ENCODE measurements around the gene PREX1.
"Not testable (repeated sequence)": the region's sequence is repeated elsewhere in the genome, so short reads cannot be mapped to it uniquely, and the experiment has no call there.

Gene PREX1

GRCh38 chr20:48846516-48847492 is 19.0 kb upstream of the PREX1 start:
- Histone ChIP-seq H3K27me3 (ENCODE audit: control insufficient read depth, insufficient read depth, low read length) (no peaks in the 10 kb centered on the region), H3K9ac (ENCODE audit: low read length) (no peak overlapping the region), H3K36me3 (ENCODE audit: control insufficient read depth, insufficient read depth, low read length) (no peaks in the 10 kb centered on the region), H3K4me1 (ENCODE audit: control insufficient read depth, insufficient read depth, low read length) (peaks cover 6% of the 10 kb centered on the region), H3K9me3 (ENCODE audit: control insufficient read depth, insufficient read depth, low read depth, low read length) (no peaks in the 10 kb centered on the region), H3K27ac (ENCODE audit: low read depth, low read length) (no peak overlapping the region), H3K4me3 (ENCODE audit: low read depth, low read length) (peak overlapping the region; percentile 2; the same call in 1 of the 2 replicates)

GRCh38 chr20:48845721-48846306 is 18.0 kb upstream of the PREX1 start:
- H3K4me3 ChIP-seq (ENCODE audit: low read depth, low read length) = no peak overlapping the region
- H3K4me1 ChIP-seq (ENCODE audit: control insufficient read depth, insufficient read depth, low read length) = peaks cover 6% of the 10 kb centered on the region
- no peaks in the 10 kb centered on the region for H3K27me3 ChIP-seq (ENCODE audit: control insufficient read depth, insufficient read depth, low read length)
- no peak overlapping the region for H3K27ac ChIP-seq (ENCODE audit: low read depth, low read length)
- no peaks in the 10 kb centered on the region for H3K9me3 ChIP-seq (ENCODE audit: control insufficient read depth, insufficient read depth, low read depth, low read length)
- no peaks in the 10 kb centered on the region for H3K36me3 ChIP-seq (ENCODE audit: control insufficient read depth, insufficient read depth, low read length)
- no peak overlapping the region for H3K9ac ChIP-seq (ENCODE audit: low read length)

- Histone ChIP-seq H3K9ac (ENCODE audit: low read length) (no peak overlapping the region), H3K4me3 (ENCODE audit: low read depth, low read length) (no peak overlapping the region), H3K9me3 (ENCODE audit: control insufficient read depth, insufficient read depth, low read depth, low read length) (no peaks in the 10 kb centered on the region), H3K4me1 (ENCODE audit: control insufficient read depth, insufficient read depth, low read length) (peaks cover 6% of the 10 kb centered on the region), H3K36me3 (ENCODE audit: control insufficient read depth, insufficient read depth, low read length) (no peaks in the 10 kb centered on the region), H3K27ac (ENCODE audit: low read depth, low read length) (no peak overlapping the region), H3K27me3 (ENCODE audit: control insufficient read depth, insufficient read depth, low read length) (no peaks in the 10 kb centered on the region)
These were observed 17.2 kb upstream of the PREX1 start for GRCh38 chr20:48844996-48845395.

GRCh38 chr20:48843896-48844295 is 16.1 kb upstream of the PREX1 start:
- not testable (repeated sequence) for H3K27ac ChIP-seq (ENCODE audit: low read depth, low read length); H3K4me3 ChIP-seq (ENCODE audit: low read depth, low read length); H3K9ac ChIP-seq (ENCODE audit: low read length); H3K9me3 ChIP-seq (ENCODE audit: control insufficient read depth, insufficient read depth, low read depth, low read length); H3K27me3 ChIP-seq (ENCODE audit: control insufficient read depth, insufficient read depth, low read length); H3K36me3 ChIP-seq (ENCODE audit: control insufficient read depth, insufficient read depth, low read length); H3K4me1 ChIP-seq (ENCODE audit: control insufficient read depth, insufficient read depth, low read length)

- Histone ChIP-seq H3K36me3 (ENCODE audit: control insufficient read depth, insufficient read depth, low read length) (no peaks in the 10 kb centered on the region), H3K27me3 (ENCODE audit: control insufficient read depth, insufficient read depth, low read length) (no peaks in the 10 kb centered on the region), H3K9ac (ENCODE audit: low read length) (no peak overlapping the region), H3K27ac (ENCODE audit: low read depth, low read length) (no peak overlapping the region), H3K9me3 (ENCODE audit: control insufficient read depth, insufficient read depth, low read depth, low read length) (no peaks in the 10 kb centered on the region), H3K4me1 (ENCODE audit: control insufficient read depth, insufficient read depth, low read length) (peaks cover 6% of the 10 kb centered on the region), H3K4me3 (ENCODE audit: low read depth, low read length) (no peak overlapping the region)
These were observed 15.4 kb upstream of the PREX1 start for GRCh38 chr20:48843057-48843806.

GRCh38 chr20:48841875-48842529 is 14.2 kb upstream of the PREX1 start:
- no peak overlapping the region for H3K4me3 ChIP-seq (ENCODE audit: low read depth, low read length)
- no peaks in the 10 kb centered on the region for H3K27me3 ChIP-seq (ENCODE audit: control insufficient read depth, insufficient read depth, low read length)
- no peak overlapping the region for H3K27ac ChIP-seq (ENCODE audit: low read depth, low read length)
- H3K9ac ChIP-seq (ENCODE audit: low read length) = no peak overlapping the region
- H3K9me3 ChIP-seq (ENCODE audit: control insufficient read depth, insufficient read depth, low read depth, low read length) = no peaks in the 10 kb centered on the region
- peaks cover 5% of the 10 kb centered on the region for H3K4me1 ChIP-seq (ENCODE audit: control insufficient read depth, insufficient read depth, low read length)
- no peaks in the 10 kb centered on the region for H3K36me3 ChIP-seq (ENCODE audit: control insufficient read depth, insufficient read depth, low read length)

GRCh38 chr20:48841196-48841874 is 13.5 kb upstream of the PREX1 start:
- no peaks in the 10 kb centered on the region for H3K36me3 ChIP-seq (ENCODE audit: control insufficient read depth, insufficient read depth, low read length)
- no peaks in the 10 kb centered on the region for H3K27me3 ChIP-seq (ENCODE audit: control insufficient read depth, insufficient read depth, low read length)
- no peak overlapping the region for H3K27ac ChIP-seq (ENCODE audit: low read depth, low read length)
- H3K4me3 ChIP-seq (ENCODE audit: low read depth, low read length) = no peak overlapping the region
- H3K4me1 ChIP-seq (ENCODE audit: control insufficient read depth, insufficient read depth, low read length) = no peaks in the 10 kb centered on the region; the same call in 1 of the 2 replicates
- H3K9ac ChIP-seq (ENCODE audit: low read length) = no peak overlapping the region
- no peaks in the 10 kb centered on the region for H3K9me3 ChIP-seq (ENCODE audit: control insufficient read depth, insufficient read depth, low read depth, low read length)

- Histone ChIP-seq H3K27ac (ENCODE audit: low read depth, low read length) (no peak overlapping the region), H3K9ac (ENCODE audit: low read length) (no peak overlapping the region), H3K27me3 (ENCODE audit: control insufficient read depth, insufficient read depth, low read length) (no peaks in the 10 kb centered on the region)
These were observed 11.5 kb upstream of the PREX1 start for GRCh38 chr20:48839154-48839917.

GRCh38 chr20:48837014-48837413 is 9.2 kb upstream of the PREX1 start:
- Histone ChIP-seq H3K9me3 (ENCODE audit: control insufficient read depth, insufficient read depth, low read depth, low read length) (no peaks in the 10 kb centered on the region), H3K4me3 (ENCODE audit: low read depth, low read length) (no peak overlapping the region), H3K27me3 (ENCODE audit: control insufficient read depth, insufficient read depth, low read length) (no peaks in the 10 kb centered on the region), H3K27ac (ENCODE audit: low read depth, low read length) (no peak overlapping the region), H3K36me3 (ENCODE audit: control insufficient read depth, insufficient read depth, low read length) (no peaks in the 10 kb centered on the region), H3K9ac (ENCODE audit: low read length) (no peak overlapping the region), H3K4me1 (ENCODE audit: control insufficient read depth, insufficient read depth, low read length) (no peaks in the 10 kb centered on the region)

More at GRCh38 chr20:48839154-48839917, 11.5 kb upstream of the PREX1 start:
- no peaks in the 10 kb centered on the region for H3K9me3 ChIP-seq (ENCODE audit: control insufficient read depth, insufficient read depth, low read depth, low read length)
- no peak overlapping the region for H3K4me3 ChIP-seq (ENCODE audit: low read depth, low read length)
- H3K36me3 ChIP-seq (ENCODE audit: control insufficient read depth, insufficient read depth, low read length) = no peaks in the 10 kb centered on the region
- H3K4me1 ChIP-seq (ENCODE audit: control insufficient read depth, insufficient read depth, low read length) = no peaks in the 10 kb centered on the region

GRCh38 chr20:48835390-48835789 is 7.6 kb upstream of the PREX1 start:
- no peak overlapping the region for H3K4me3 ChIP-seq (ENCODE audit: low read depth, low read length)
- H3K27ac ChIP-seq (ENCODE audit: low read depth, low read length) = no peak overlapping the region
- H3K9ac ChIP-seq (ENCODE audit: low read length) = no peak overlapping the region
- no peaks in the 10 kb centered on the region for H3K4me1 ChIP-seq (ENCODE audit: control insufficient read depth, insufficient read depth, low read length)
- H3K9me3 ChIP-seq (ENCODE audit: control insufficient read depth, insufficient read depth, low read depth, low read length) = no peaks in the 10 kb centered on the region
- H3K36me3 ChIP-seq (ENCODE audit: control insufficient read depth, insufficient read depth, low read length) = no peaks in the 10 kb centered on the region
- 0 out of 2 replicates have a peak, but pooled peaks cover 5% of the 10 kb centered on the region for H3K27me3 ChIP-seq (ENCODE audit: control insufficient read depth, insufficient read depth, low read length)
